Sigmoid colon (tissue), 3 donors: ENCODE results near the gene C1orf21.

Source experiments
- POLR2A ChIP-seq, 2 donors: fragments of 450-650 bp; IDR thresholded peaks; one replicate each; pipeline ENCODE4 v1.6.1; 2016; ENCODE audit warnings: antibody characterized with exemption in 2 of 2, mild to moderate bottlenecking in 2 of 2, moderate library complexity in 2 of 2
- TF ChIP-seq, protein P1 (sequence below), 4 experiments: fragments of 450-650 bp in 3 of 4; fragments of 200-600 bp in 1 of 4; IDR thresholded peaks; one replicate each; pipeline ENCODE4 v1.5.1; 2016 to 2019; ENCODE audit warnings: antibody characterized with exemption in 4 of 4, mild to moderate bottlenecking in 3 of 4, moderate library complexity in 2 of 4

- TF ChIP-seq POLR2A (IDR thresholded peaks at IDR 0.05) = no peak
- TF ChIP-seq, protein P1, sequence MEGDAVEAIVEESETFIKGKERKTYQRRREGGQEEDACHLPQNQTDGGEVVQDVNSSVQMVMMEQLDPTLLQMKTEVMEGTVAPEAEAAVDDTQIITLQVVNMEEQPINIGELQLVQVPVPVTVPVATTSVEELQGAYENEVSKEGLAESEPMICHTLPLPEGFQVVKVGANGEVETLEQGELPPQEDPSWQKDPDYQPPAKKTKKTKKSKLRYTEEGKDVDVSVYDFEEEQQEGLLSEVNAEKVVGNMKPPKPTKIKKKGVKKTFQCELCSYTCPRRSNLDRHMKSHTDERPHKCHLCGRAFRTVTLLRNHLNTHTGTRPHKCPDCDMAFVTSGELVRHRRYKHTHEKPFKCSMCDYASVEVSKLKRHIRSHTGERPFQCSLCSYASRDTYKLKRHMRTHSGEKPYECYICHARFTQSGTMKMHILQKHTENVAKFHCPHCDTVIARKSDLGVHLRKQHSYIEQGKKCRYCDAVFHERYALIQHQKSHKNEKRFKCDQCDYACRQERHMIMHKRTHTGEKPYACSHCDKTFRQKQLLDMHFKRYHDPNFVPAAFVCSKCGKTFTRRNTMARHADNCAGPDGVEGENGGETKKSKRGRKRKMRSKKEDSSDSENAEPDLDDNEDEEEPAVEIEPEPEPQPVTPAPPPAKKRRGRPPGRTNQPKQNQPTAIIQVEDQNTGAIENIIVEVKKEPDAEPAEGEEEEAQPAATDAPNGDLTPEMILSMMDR (IDR thresholded peaks at IDR 0.05) = no peak
Measured at GRCh38 chr1:184442260-184442659, 55.4 kb downstream of the C1orf21 start.
